Adrenal gland (tissue), 12 donors: ENCODE data around the gene CDH4. TPM values are rescaled to one million over a fixed set of nuclear protein-coding genes. Genes with fewer than 3 reads are reported as not detected.

Experiments
- DNase-seq, 7 donors: peaks; one replicate each; pipeline ENCODE4 v3.0.0-alpha.2; 2019 to 2020
- H3K27ac ChIP-seq, 5 donors: fragments of 200-600 bp; sonication (generic) in 4 of 5; 1 replicate in 3 of 5; 2 replicates in 2 of 5; pipeline versions ENCODE4 v1.5.1 to v1.8.0; 2016 to 2020; ENCODE audit warnings: mild to moderate bottlenecking in 1 of 5
- H3K27me3 ChIP-seq: fragments of 200-600 bp; 2 replicates; pipeline ENCODE4 v1.8.0; 2021
- H3K36me3 ChIP-seq, 2 donors: fragments of 200-600 bp; replicated peaks in 1 of 2; 1 replicate in 1 of 2; 2 replicates in 1 of 2; pipeline versions ENCODE4 v1.5.1 to v1.8.0; 2018 to 2022
- H3K4me1 ChIP-seq, 2 donors: fragments of 200-600 bp; replicated peaks in 1 of 2; 1 replicate in 1 of 2; 2 replicates in 1 of 2; pipeline versions ENCODE4 v1.5.1 to v1.8.0; 2018 to 2021
- H3K4me3 ChIP-seq, 4 donors: fragments of 200-600 bp; sonication (generic) in 3 of 4; one replicate each; pipeline ENCODE4 v1.5.1; 2016 to 2018
- H3K9me3 ChIP-seq, 3 donors: fragments of 200-600 bp; sonication (generic) in 1 of 3; replicated peaks in 1 of 3; 1 replicate in 2 of 3; 2 replicates in 1 of 3; pipeline versions ENCODE4 v1.5.1 to v1.8.0; 2016 to 2021
- CTCF ChIP-seq, 6 experiments: fragments of 450-650 bp in 4 of 6; fragments of 200-600 bp in 2 of 6; sonication (generic) in 1 of 6; IDR thresholded peaks; 1 replicate in 5 of 6; 2 replicates in 1 of 6; pipeline versions ENCODE4 v1.5.1 to v1.8.0; 2016 to 2021; ENCODE audit warnings: antibody characterized with exemption in 6 of 6, mild to moderate bottlenecking in 2 of 6, moderate library complexity in 1 of 6
- POLR2A ChIP-seq, 2 donors: fragments of 450-650 bp; IDR thresholded peaks; one replicate each; pipeline ENCODE4 v1.6.1; 2017; ENCODE audit warnings: antibody characterized with exemption in 2 of 2, mild to moderate bottlenecking in 2 of 2, moderate library complexity in 1 of 2
- WGBS, 4 donors: extraction: QIAGEN DNeasy Blood & Tissue Kit in 2 of 4; methylation state at CpG; one replicate each; pipeline versions ENCODE4 v1.1.5 to v1.1.7; 2013 to 2017; 5-methylcytosine and 5-hydroxymethylcytosine counted together
- intact Hi-C, 2 donors: fragments of 100-400 bp; cut with DNase I; formaldehyde crosslinking; loops; one replicate each; pipeline versions ENCODE4 v1.14.1 to v1.15.0; 2022 to 2023
- polyA plus RNA-seq, 3 donors: library from polyadenylated mRNA; stranded (reverse); fragments of 200-250 nt in 2 of 3; fragments of 350-450 nt in 1 of 3; fragmentation: Illumina TruSeq in 1 of 3; extraction: RNeasy Lipid Tissue Mini Kit (QIAGEN cat#74804) in 1 of 3; gene quantifications; one replicate each; pipeline ENCODE4 v1.2.3, GENCODE V29; 2013 to 2014
- total RNA-seq, 9 donors: library from RNA; depleted of rRNA in 4 of 9; stranded (reverse); fragments of >200 nt in 4 of 9; fragments of 120-200 nt in 1 of 9; fragmentation: NEBNext Ultra II Directional in 1 of 9; extraction: Animal tissue kit (Norgen Biotek cat#: 25700) in 1 of 9; gene quantifications; one replicate each; pipeline versions ENCODE4 v1.1.0 to v1.2.4, GENCODE V29; 2013 to 2023
- donor health status: healthy with polysubstance abuse.
- donor health status: Bipolar disorder and iron deficiency.
- donor health status: DM: yes; HTN: yes; CAD: no.
- donor health status: DM: no; HTN: no; CAD: no.
- donor health status: DM: no; HTN: no; CAD: no.
- donor health status: DM: yes; HTN: yes; CAD: no.

CDH4 gene
- total and polyA plus RNA-seq, 12 donors, result 0.08 to 0.53 (median 0.20) TPM; not detected in 3

DNA sequence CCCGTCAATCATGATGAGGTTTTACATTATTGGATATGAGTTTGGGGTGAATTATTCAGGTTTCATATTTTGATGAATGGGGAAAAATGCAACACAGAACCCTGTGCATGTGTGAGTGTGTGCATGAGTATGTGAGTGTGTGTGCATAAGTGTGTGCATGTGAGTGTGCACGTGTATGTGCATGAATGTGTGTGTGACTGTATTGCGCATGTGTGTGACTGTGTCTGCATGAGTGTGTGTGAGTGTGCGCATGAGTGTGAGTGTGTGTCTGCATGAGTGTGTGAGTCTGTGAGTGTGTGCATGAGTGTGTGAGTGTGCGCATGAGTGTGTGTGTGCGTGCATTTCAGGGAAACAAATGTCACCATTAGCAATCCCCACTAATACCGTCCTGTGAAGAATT is 18.5 kb upstream of the CDH4 start:
- DNase-seq, result no peak
- intact Hi-C loops, result loop anchor here in 1 of 2 donors (10.0 kb wide), 1 partner anchor 1019 kb away; no protein-coding TSS in a partner anchor
- no peaks in the 10 kb centered on the region for H3K4me1 ChIP-seq
- TF ChIP-seq POLR2A (IDR thresholded peaks at IDR 0.05) (no peak), CTCF (IDR thresholded peaks at IDR 0.05) (no peak)
- H3K36me3 ChIP-seq, result no peaks in the 10 kb centered on the region
- no peak overlapping the region for H3K27ac ChIP-seq
- H3K27me3 ChIP-seq, result no peaks in the 10 kb centered on the region
- 85 to 92% (median 90%) methylated on average over 7 of the region's 7 CpGs for WGBS, 4 donors
- no peak overlapping the region for H3K4me3 ChIP-seq
- H3K9me3 ChIP-seq, result no peaks in the 10 kb centered on the region

DNA sequence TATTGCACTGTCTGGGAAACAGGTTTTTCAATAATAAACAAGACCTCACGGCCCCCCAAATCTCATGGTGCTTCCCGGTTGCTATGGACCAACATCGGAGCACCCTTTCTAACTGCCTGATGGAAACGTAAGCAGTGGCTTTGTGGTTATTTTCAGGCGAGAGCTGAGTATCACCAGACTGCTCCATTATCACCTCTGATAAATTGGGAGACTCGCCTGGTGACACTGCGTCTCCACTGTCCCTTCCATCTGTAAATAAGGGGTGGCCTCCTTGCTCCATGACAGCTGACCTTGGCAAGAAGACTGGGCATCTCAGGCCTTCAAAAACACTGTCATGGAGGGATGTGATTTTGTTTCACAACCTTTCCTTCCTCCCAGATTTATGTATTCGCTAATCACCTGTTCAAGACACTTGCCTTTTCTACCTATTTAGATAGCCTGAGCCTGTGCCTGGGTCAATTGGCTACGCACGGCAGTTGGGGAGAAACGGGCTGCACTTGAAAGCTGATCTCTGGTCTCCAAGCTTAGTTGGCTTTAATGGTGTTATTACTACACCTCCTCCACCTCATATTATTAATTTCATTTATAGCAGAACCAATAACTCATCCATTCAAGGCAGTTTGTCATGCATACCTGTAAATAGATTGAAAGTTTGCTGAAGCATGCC is 17.7 kb upstream of the CDH4 start:
- DNase-seq, result no peak
- Histone ChIP-seq H3K36me3 (no peaks in the 10 kb centered on the region), H3K4me3 (no peak overlapping the region), H3K4me1 (no peaks in the 10 kb centered on the region), H3K9me3 (no peaks in the 10 kb centered on the region), H3K27ac (no peak overlapping the region), H3K27me3 (no peaks in the 10 kb centered on the region)
- no peak for TF ChIP-seq POLR2A (IDR thresholded peaks at IDR 0.05)
- no peak for TF ChIP-seq CTCF (IDR thresholded peaks at IDR 0.05)
- 63 to 74% (median 67%) methylated on average over 11 of the region's 11 CpGs for whole genome bisulfite sequencing, 4 donors
- intact Hi-C loops, result loop anchor here in 1 of 2 donors (10.0 kb wide), 1 partner anchor 1020 kb away; no protein-coding TSS in a partner anchor

GRCh38 chr20:61236713-61237112 is 15.3 kb upstream of the CDH4 start:
- DNase-seq, result no peak
- TF ChIP-seq CTCF (IDR thresholded peaks at IDR 0.05), result no peak
- no peak for TF ChIP-seq POLR2A (IDR thresholded peaks at IDR 0.05)
- no peak overlapping the region for H3K4me3 ChIP-seq
- no peaks in the 10 kb centered on the region for H3K9me3 ChIP-seq
- WGBS, 4 donors, result 45 to 59% (median 54%) methylated on average over 4 of the region's 4 CpGs
- H3K27me3 ChIP-seq, result no peaks in the 10 kb centered on the region
- intact Hi-C loops, result loop anchor here in 1 of 2 donors (10.0 kb wide), 1 partner anchor 1022 kb away; no protein-coding TSS in a partner anchor
- H3K27ac ChIP-seq, result no peak overlapping the region
- H3K4me1 ChIP-seq, result no peaks in the 10 kb centered on the region
- no peaks in the 10 kb centered on the region for H3K36me3 ChIP-seq

- intact Hi-C loops, result loop anchor here in 1 of 2 donors (10.0 kb wide), 1 partner anchor 1024 kb away; no protein-coding TSS in a partner anchor
- no peaks in the 10 kb centered on the region for H3K36me3 ChIP-seq
- H3K4me1 ChIP-seq, result no peaks in the 10 kb centered on the region
- H3K4me3 ChIP-seq, result no peak overlapping the region
- H3K9me3 ChIP-seq, result no peaks in the 10 kb centered on the region
- TF ChIP-seq POLR2A (IDR thresholded peaks at IDR 0.05) (no peak), CTCF (IDR thresholded peaks at IDR 0.05) (no peak)
- no peak for DNase-seq
- 12 to 49% (median 27%) methylated on average over 4 of the region's 4 CpGs for whole genome bisulfite sequencing, 4 donors
- no peaks in the 10 kb centered on the region for H3K27me3 ChIP-seq
- no peak overlapping the region for H3K27ac ChIP-seq
These were observed 13.2 kb upstream of the CDH4 start for GRCh38 chr20:61238813-61239212.
